Breast epithelium (tissue), 3 donors: ENCODE data around the gene FZD10.

Experiments
- CTCF ChIP-seq, 3 donors: fragments of 450-650 bp; IDR thresholded peaks; one replicate each; pipeline ENCODE4 v1.5.1; 2016 to 2017; ENCODE audit warnings: antibody characterized with exemption in 3 of 3, mild to moderate bottlenecking in 3 of 3, moderate library complexity in 3 of 3
- POLR2A ChIP-seq: fragments of 450-650 bp; IDR thresholded peaks from one replicate; pipeline ENCODE4 v1.6.1; 2016; ENCODE audit warnings: antibody characterized with exemption, mild to moderate bottlenecking, moderate library complexity
- POLR2AphosphoS5 ChIP-seq, 3 donors: sonication (generic); formaldehyde crosslinking; IDR thresholded peaks; one replicate each; pipeline ENCODE4 v1.6.1; 2017; ENCODE audit warnings: antibody characterized with exemption in 3 of 3

- TF ChIP-seq CTCF (IDR thresholded peaks at IDR 0.05), result no peak
- no peak for TF ChIP-seq POLR2AphosphoS5 (IDR thresholded peaks at IDR 0.05)
- TF ChIP-seq POLR2A, result no peak
These were observed 23.8 kb upstream of the FZD10 start for GRCh38 chr12:130138478-130138877.
